Stimulated activated CD8-positive, alpha-beta memory T cell treated with anti-CD3 and anti-CD28 coated beads, Interleukin-7, amount 100 ng/mL, for 1 hour (primary cell): Measurements from ENCODE around the gene REN.

ENCODE experiments used
- DNase-seq, 2 donors: peaks; one replicate each; pipeline ENCODE4 v3.0.0-alpha.2; 2020; ENCODE audit warnings: low read depth in 2 of 2

The REN gene

GRCh38 chr1:204154568-204155255 lies 11.4 kb downstream of the REN start:
- DNase-seq, result no peak

- DNase-seq, result no peak
Measured at GRCh38 chr1:204153667-204154066, 12.5 kb downstream of the REN start.

- no peak for DNase-seq
Measured at GRCh38 chr1:204152310-204153044, 13.7 kb downstream of the REN start.

GRCh38 chr1:204151552-204152309 lies 14.4 kb downstream of the REN start, which contains the start of gene ETNK2:
Gene ETNK2 (minus strand): TSS chr1:204152044. CDS start chr1:204151852, 192 bp downstream.
- DNase-seq, result peak; percentile 21 to 30

GRCh38 chr1:204150702-204151551 lies 15.2 kb downstream of the REN start:
- no peak for DNase-seq

- DNase-seq, result no peak
Measured at GRCh38 chr1:204149635-204150565, 16.2 kb downstream of the REN start.

- no peak for DNase-seq
Measured at GRCh38 chr1:204149107-204149506, 17.0 kb downstream of the REN start.

- no peak for DNase-seq
Measured at GRCh38 chr1:204147406-204148383, 18.4 kb downstream of the REN start.

GRCh38 chr1:204146965-204147364 lies 19.2 kb downstream of the REN start:
- DNase-seq, result no peak

GRCh38 chr1:204146309-204146708 lies 19.8 kb downstream of the REN start:
- DNase-seq, result no peak

GRCh38 chr1:204145033-204145504 lies 21.1 kb downstream of the REN start:
- no peak for DNase-seq

GRCh38 chr1:204143276-204144041 lies 22.7 kb downstream of the REN start:
- DNase-seq, result no peak

- no peak for DNase-seq
Measured at GRCh38 chr1:204142032-204142974, 23.8 kb downstream of the REN start.

GRCh38 chr1:204141131-204141530 lies 25.0 kb downstream of the REN start:
- DNase-seq, result no peak

- DNase-seq, result no peak
Measured at GRCh38 chr1:204139952-204140351, 26.2 kb downstream of the REN start.

- no peak for DNase-seq
Measured at GRCh38 chr1:204139088-204139487, 27.0 kb downstream of the REN start.

- DNase-seq, result no peak
Measured at GRCh38 chr1:204136814-204137213, 29.3 kb downstream of the REN start.
